ENCODE measurements around the gene ELOB. TPM values are rescaled to one million over a fixed set of nuclear protein-coding genes. Genes with fewer than 3 reads are reported as not detected.

The ELOB gene
- total and polyA plus RNA-seq, 2 of the 13 experiments (the other 11 are each of a cell fraction or from before 2014, with no cell fraction given) = 208 to 225 TPM

GRCh38 chr16:2777903-2778629 is 986 bp upstream of the ELOB start (continued):
- 0 out of 2 replicates have a peak, but pooled peaks have one; percentile 13 for TF ChIP-seq SMYD3 (CRISPR knock-in tag; IDR thresholded peaks at IDR 0.05)
- TF ChIP-seq PREB (CRISPR knock-in tag; IDR thresholded peaks at IDR 0.05) = no peak
- no peak for TF ChIP-seq ZSCAN30 (CRISPR knock-in tag; IDR thresholded peaks at IDR 0.05)
- TF ChIP-seq SSRP1 (CRISPR knock-in tag; IDR thresholded peaks at IDR 0.05) = 0 out of 2 replicates have a peak, but pooled peaks have one; percentile 68
- no peak for TF ChIP-seq ZSCAN21 (CRISPR knock-in tag; IDR thresholded peaks at IDR 0.05; ENCODE audit: borderline replicate concordance)
- TF ChIP-seq ZNF326 (CRISPR knock-in tag; IDR thresholded peaks at IDR 0.05; ENCODE audit: borderline replicate concordance) = peak; percentile 84; the same call in 1 of the 2 replicates
- TF ChIP-seq ZMAT3 (CRISPR knock-in tag; conservative IDR thresholded peaks at IDR 0.05) = 0 out of 2 replicates have a peak, but pooled peaks have one; percentile 51
- no peak for TF ChIP-seq ZNF597 (CRISPR knock-in tag; IDR thresholded peaks at IDR 0.05)
- no peak for TF ChIP-seq ELK4 (CRISPR knock-in tag; IDR thresholded peaks at IDR 0.05; ENCODE audit: borderline replicate concordance)
- TF ChIP-seq ZNF710 (CRISPR knock-in tag; IDR thresholded peaks at IDR 0.05; ENCODE audit: borderline replicate concordance) = no peak
- peak; percentile 49; the same call in 1 of the 2 replicates for TF ChIP-seq IRF9 (CRISPR knock-in tag; IDR thresholded peaks at IDR 0.05; ENCODE audit: borderline replicate concordance)
- TF ChIP-seq POLR2AphosphoS2 (IDR thresholded peaks at IDR 0.05; ENCODE audit: low read depth, low read length) = no peak
- TF ChIP-seq RBM22 (optimal IDR thresholded peaks at IDR 0.05; ENCODE audit: low read length) = peak; percentile 66
- no peak for TF ChIP-seq HDAC2 (CRISPR knock-in tag; IDR thresholded peaks at IDR 0.05)
- TF ChIP-seq CSRNP1 (CRISPR knock-in tag; IDR thresholded peaks at IDR 0.05) = 0 out of 2 replicates have a peak, but pooled peaks have one; percentile 62
- TF ChIP-seq CHD2 (IDR thresholded peaks at IDR 0.05; ENCODE audit: low read depth, low read length) = no peak
- 0 out of 2 replicates have a peak, but pooled peaks have one; percentile 26 for TF ChIP-seq SPEN (CRISPR knock-in tag; IDR thresholded peaks at IDR 0.05; ENCODE audit: low read depth)
- no peak for TF ChIP-seq ZNF615 (CRISPR knock-in tag; IDR thresholded peaks at IDR 0.05; ENCODE audit: borderline replicate concordance)
- no peak for TF ChIP-seq ZNF296 (CRISPR knock-in tag; conservative IDR thresholded peaks at IDR 0.05)
- no peak for TF ChIP-seq SMC3 (IDR thresholded peaks at IDR 0.05; ENCODE audit: low read length)
- TF ChIP-seq IKZF1 (IDR thresholded peaks at IDR 0.05) = no peak
- TF ChIP-seq TBP (CRISPR knock-in tag; IDR thresholded peaks at IDR 0.05) = no peak

All from HepG2 (cell line).